DOHH2 (cell line): ENCODE results near the gene PKD1.

Source experiments
- EZH2phosphoT487 ChIP-seq: fragments of 200-600 bp; sonication (generic); IDR thresholded peaks from 2 replicates; pipeline ENCODE4 v1.6.1; 2017; ENCODE audit warnings: borderline replicate concordance, mild to moderate bottlenecking, antibody characterized with exemption, low read length, moderate library complexity, mixed read lengths
- TF ChIP-seq, protein P1 (sequence below): fragments of 200-600 bp; sonication (generic); IDR thresholded peaks from one replicate; pipeline ENCODE4 v1.5.1; 2014; ENCODE audit warnings: antibody characterized with exemption, mild to moderate bottlenecking, low read depth, low read length; ENCODE audit not compliant: poor library complexity, severe bottlenecking

DNA sequence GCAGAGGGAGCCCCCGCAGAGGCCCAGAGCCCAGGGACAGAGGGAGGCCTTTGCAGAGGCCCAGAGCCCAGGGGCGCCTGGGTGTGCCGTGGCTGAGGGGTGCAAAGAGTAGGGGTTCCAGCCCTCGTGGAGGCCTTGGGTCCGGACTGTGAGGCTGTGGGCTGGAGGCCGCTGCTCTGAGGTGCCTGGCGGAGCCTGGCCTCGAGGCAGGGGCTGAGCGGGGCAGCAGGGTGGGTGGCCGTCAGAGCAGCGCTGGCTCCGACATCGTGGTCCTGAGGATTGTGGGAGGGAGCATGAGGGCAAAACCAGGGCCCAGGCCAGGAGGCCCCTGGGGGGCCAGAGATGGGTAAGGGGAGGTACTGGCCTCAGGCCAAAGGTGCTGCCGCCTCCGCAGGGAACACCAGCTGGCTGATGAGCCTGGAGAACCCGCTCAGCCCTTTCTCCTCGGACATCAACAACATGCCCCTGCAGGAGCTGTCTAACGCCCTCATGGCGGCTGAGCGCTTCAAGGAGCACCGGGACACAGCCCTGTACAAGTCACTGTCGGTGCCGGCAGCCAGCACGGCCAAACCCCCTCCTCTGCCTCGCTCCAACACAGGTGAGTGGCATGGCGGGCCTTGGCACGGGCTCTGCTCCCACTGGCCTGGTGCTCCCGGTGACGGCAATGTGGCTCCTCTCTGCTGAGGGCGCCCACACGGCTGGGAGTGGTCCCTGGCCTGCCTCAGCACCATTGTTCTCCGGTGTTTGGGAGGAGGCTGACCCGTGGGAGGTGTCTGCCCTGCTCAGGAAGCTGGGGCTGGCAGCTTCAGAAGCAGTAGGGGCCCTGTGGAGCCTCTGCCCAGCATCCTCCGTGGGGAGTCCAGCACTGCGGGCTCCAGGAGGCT, 54.3 kb downstream of the PKD1 start:
- TF ChIP-seq, protein P1, sequence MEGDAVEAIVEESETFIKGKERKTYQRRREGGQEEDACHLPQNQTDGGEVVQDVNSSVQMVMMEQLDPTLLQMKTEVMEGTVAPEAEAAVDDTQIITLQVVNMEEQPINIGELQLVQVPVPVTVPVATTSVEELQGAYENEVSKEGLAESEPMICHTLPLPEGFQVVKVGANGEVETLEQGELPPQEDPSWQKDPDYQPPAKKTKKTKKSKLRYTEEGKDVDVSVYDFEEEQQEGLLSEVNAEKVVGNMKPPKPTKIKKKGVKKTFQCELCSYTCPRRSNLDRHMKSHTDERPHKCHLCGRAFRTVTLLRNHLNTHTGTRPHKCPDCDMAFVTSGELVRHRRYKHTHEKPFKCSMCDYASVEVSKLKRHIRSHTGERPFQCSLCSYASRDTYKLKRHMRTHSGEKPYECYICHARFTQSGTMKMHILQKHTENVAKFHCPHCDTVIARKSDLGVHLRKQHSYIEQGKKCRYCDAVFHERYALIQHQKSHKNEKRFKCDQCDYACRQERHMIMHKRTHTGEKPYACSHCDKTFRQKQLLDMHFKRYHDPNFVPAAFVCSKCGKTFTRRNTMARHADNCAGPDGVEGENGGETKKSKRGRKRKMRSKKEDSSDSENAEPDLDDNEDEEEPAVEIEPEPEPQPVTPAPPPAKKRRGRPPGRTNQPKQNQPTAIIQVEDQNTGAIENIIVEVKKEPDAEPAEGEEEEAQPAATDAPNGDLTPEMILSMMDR = no peak
- TF ChIP-seq EZH2phosphoT487 = no peak
